Coronary artery (tissue), 2 donors: ENCODE results near the gene CALN1.

Experiments used
- DNase-seq: peaks from one replicate; pipeline ENCODE4 v3.0.0-alpha.2; 2017; ENCODE audit warnings: low spot score
- H3K27ac ChIP-seq, 2 donors: fragments of 200-600 bp; sonication (generic); one replicate each; pipeline ENCODE4 v1.5.1; 2016 to 2019
- H3K4me3 ChIP-seq: fragments of 200-600 bp; sonication (generic); 2 replicates; pipeline ENCODE4 v1.5.1; 2016; ENCODE audit warnings: mild to moderate bottlenecking, moderate library complexity
- TF ChIP-seq, protein P1 (sequence below): fragments of 200-600 bp; sonication (generic); IDR thresholded peaks from one replicate; pipeline ENCODE4 v1.5.1; 2019; ENCODE audit warnings: antibody characterized with exemption

Gene CALN1

DNA sequence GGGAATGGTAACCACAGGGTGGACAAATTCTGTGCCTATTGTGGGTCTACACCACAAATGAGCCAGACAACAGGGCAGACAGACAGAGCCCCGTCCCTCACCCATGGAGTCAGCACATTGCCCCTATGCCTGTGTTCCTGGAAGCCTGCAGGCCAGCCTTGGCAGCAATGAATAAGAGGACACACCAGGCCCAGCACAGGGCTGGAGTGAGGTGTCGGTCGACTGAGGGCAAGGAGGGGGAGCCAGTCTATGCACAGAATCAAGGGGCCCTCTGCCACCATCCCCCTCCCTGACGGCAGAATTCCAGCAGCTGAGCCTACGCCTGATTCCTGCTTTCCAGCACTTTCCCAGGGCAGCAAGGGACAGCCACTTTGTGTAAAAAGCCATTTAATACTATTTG lies 98.2 kb downstream of the CALN1 start:
- peak; percentile 57 for DNase-seq
- H3K27ac ChIP-seq, result no peak overlapping the region
- H3K4me3 ChIP-seq, result no peak overlapping the region
- TF ChIP-seq, protein P1, sequence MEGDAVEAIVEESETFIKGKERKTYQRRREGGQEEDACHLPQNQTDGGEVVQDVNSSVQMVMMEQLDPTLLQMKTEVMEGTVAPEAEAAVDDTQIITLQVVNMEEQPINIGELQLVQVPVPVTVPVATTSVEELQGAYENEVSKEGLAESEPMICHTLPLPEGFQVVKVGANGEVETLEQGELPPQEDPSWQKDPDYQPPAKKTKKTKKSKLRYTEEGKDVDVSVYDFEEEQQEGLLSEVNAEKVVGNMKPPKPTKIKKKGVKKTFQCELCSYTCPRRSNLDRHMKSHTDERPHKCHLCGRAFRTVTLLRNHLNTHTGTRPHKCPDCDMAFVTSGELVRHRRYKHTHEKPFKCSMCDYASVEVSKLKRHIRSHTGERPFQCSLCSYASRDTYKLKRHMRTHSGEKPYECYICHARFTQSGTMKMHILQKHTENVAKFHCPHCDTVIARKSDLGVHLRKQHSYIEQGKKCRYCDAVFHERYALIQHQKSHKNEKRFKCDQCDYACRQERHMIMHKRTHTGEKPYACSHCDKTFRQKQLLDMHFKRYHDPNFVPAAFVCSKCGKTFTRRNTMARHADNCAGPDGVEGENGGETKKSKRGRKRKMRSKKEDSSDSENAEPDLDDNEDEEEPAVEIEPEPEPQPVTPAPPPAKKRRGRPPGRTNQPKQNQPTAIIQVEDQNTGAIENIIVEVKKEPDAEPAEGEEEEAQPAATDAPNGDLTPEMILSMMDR, result no peak

DNA sequence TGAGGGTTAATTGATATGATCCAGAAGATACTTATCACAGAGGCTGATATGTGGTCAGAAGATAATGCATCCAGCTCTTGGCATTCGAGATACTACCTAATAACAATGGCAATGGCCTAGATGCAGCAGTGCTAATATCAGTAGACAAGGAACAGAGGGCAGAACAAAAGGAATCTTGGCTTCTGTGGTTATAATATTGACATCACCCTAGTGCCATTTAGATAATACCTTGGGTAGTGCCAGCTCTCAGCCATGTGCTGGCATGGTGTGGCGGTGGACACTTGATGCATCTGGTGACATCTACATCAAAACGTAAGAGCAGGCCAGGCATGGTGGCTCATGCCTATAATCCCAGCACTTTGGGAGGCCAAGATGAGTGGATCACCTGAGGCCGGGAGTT lies 101.8 kb downstream of the CALN1 start:
- TF ChIP-seq, protein P1, result no peak
- H3K4me3 ChIP-seq, result no peak overlapping the region
- peak; percentile 35 for DNase-seq
- no peak overlapping the region for H3K27ac ChIP-seq

DNA sequence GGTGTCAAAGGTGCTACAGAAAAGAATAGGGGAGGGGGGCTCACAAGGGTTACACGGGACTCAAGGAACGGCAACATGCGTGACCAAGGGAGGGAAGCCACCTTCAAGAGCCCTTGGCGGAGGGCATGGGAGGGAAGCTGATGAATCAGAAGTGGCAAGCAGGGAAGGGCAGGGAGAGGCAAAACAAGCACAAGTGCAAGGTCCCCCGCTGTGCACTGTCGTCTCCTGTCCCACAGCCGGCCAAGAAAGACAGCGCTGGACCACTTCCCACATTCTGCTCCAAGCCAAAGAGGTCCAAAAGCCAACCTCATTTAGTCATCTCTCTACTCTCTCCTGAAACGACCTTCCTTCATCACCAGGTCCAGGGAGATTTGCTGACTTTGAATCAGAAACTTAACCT lies 102.7 kb downstream of the CALN1 start:
- no peak overlapping the region for H3K4me3 ChIP-seq
- TF ChIP-seq, protein P1, result no peak
- no peak overlapping the region for H3K27ac ChIP-seq
- no peak for DNase-seq

DNA sequence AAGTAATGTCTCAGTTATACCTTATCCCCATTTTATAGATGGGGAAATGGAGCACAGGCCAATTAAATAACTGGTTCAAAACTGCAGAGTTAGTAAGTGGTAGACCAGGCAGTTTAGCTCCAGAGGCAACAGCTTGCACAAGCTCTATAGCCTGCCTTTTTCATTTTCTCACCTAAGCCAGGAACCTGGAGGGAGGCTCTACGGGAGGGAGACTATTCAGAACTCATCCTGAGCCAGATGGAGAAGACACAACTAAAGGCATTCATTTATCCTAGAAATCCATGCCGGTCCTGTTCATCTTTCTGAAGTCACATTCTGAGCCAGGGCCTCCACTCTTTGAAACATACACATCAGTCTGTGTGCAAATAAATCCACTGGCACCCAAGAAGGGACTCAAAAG lies 103.2 kb downstream of the CALN1 start:
- no peak overlapping the region for H3K27ac ChIP-seq
- TF ChIP-seq, protein P1, result no peak
- no peak for DNase-seq
- H3K4me3 ChIP-seq, result no peak overlapping the region

DNA sequence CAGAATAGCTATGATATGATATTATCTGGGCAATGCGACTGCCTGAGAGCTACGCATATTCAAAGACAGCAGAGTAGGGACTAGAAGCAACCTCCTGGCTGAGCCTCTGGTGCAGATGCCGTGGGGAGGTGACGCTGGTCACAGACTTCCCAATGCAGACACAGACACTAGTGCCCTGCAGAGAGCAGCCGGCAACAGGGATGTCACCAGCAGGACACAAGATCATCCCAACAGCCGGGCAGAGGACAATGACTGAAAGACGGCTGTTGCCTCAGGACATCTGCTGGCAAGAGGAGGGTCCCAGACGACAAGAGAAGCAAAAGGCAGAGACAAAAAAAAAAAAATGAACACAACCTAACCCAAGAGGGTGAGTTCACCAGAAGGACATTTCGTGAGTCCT lies 104.6 kb downstream of the CALN1 start:
- TF ChIP-seq, protein P1, result no peak
- no peak for DNase-seq
- H3K4me3 ChIP-seq, result no peak overlapping the region
- H3K27ac ChIP-seq, result no peak overlapping the region

DNA sequence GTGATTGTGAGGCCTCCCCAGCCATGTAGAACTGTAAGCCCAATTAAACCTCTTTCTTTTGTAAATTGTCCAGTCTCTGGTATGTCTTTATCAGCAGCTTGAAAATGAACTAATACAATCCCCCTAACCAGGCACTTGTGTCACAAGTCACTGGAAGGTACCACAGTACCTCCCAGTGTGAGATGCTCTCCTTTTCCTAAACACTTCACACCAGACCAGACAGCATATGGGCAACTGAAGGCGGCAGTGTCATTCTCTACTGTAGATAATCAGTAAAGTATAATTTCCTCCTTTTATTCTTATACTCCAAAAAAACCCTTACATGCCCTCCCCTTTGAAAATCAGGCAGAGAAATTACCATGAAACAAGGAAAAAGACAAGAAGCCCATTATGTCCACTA lies 113.2 kb downstream of the CALN1 start:
- DNase-seq, result no peak
- H3K4me3 ChIP-seq, result no peak overlapping the region
- no peak overlapping the region for H3K27ac ChIP-seq
- TF ChIP-seq, protein P1, result no peak

DNA sequence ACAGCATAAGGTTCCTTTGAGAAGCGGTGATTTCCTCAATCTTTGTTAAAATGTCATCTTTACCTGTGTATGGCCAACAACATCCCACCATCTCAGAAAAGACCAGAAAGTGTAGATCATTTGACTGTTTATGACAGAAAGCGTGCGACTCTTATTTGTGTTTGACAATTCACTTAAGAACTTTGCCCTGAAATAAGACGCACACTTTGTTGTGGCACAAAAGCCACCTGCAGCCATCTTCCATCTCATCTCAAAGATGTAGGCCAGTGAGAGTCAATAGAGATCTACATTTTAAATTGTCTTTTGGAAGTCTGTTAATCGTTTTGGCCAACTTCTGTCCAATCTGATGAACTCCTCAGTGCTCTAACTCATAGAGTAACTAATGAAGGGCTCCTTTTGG lies 114.0 kb downstream of the CALN1 start:
- TF ChIP-seq, protein P1, result no peak
- no peak overlapping the region for H3K27ac ChIP-seq

More for the DNA sequence above, 114.0 kb downstream of the CALN1 start:
- no peak overlapping the region for H3K4me3 ChIP-seq
- no peak for DNase-seq
